Activated T-cell treated with anti-CD3 and anti-CD28 coated beads, Interleukin-2, amount 50 U/mL, for 72 hours (primary cell): ENCODE data around the gene KCTD2. TPM values are rescaled to one million over a fixed set of nuclear protein-coding genes. Genes with fewer than 3 reads are reported as not detected.
"Not testable (repeated sequence)": the region's sequence is repeated elsewhere in the genome, so short reads cannot be mapped to it uniquely, and the experiment has no call there.

Source experiments
- ATAC-seq, 2 donors: fragments of 150-1000 bp; cut with Tn5 transposase; replicated peaks in 1 of 2; 2 replicates each; pipeline ENCODE4 v1.10.0; 2021; ENCODE audit warnings: moderate library complexity in 2 of 2, mild to moderate bottlenecking in 1 of 2
- DNase-seq, 2 donors: peaks; one replicate each; pipeline ENCODE4 v3.0.0; 2021 to 2022; ENCODE audit warnings: mixed read lengths in 1 of 2
- H3K27ac Mint-ChIP-seq: one replicate; pipeline ENCODE4 v1.8.0; 2022; ENCODE audit warnings: mild to moderate bottlenecking, moderate library complexity, mixed read lengths
- H3K27me3 Mint-ChIP-seq: one replicate; pipeline ENCODE4 v1.8.0; 2022; ENCODE audit warnings: low read depth, mixed read lengths
- H3K36me3 Mint-ChIP-seq, 2 donors: one replicate each; pipeline ENCODE4 v1.8.0; 2022; ENCODE audit warnings: mixed read lengths in 2 of 2, mild to moderate bottlenecking in 1 of 2; ENCODE audit not compliant: insufficient read depth in 2 of 2
- H3K4me1 Mint-ChIP-seq: one replicate; pipeline ENCODE4 v1.8.0; 2022; ENCODE audit warnings: low read depth, mixed read lengths
- H3K4me3 Mint-ChIP-seq, 2 donors: one replicate each; pipeline ENCODE4 v1.8.0; 2022; ENCODE audit warnings: mild to moderate bottlenecking in 2 of 2, mixed read lengths in 2 of 2, moderate library complexity in 2 of 2
- H3K9me3 Mint-ChIP-seq, 2 donors: one replicate each; pipeline ENCODE4 v1.8.0; 2022; ENCODE audit warnings: mixed read lengths in 2 of 2
- total RNA-seq, 2 donors: library from RNA; stranded (reverse); gene quantifications; one replicate each; pipeline ENCODE4 v1.2.3, GENCODE V29; 2022

KCTD2 gene
- total RNA-seq, 2 donors from 2014 or later: 21.4 to 24.1 TPM

- peak overlapping the region; percentile 69 to 90 for H3K4me3 Mint-ChIP-seq
- peak; percentile 25 to 38 for ATAC-seq
- H3K36me3 Mint-ChIP-seq: peaks cover 0 to 3% of the 10 kb centered on the region in 2 donors
- peaks cover 44% of the 10 kb centered on the region for H3K4me1 Mint-ChIP-seq
- no peak overlapping the region for H3K27ac Mint-ChIP-seq
- no peaks in the 10 kb centered on the region for H3K27me3 Mint-ChIP-seq
- peak; percentile 63 to 74 for DNase-seq
- H3K9me3 Mint-ChIP-seq: peaks cover 0 to 2% of the 10 kb centered on the region in 2 donors
Measured at GRCh38 chr17:75031972-75032719, 14.9 kb upstream of the KCTD2 start.

GRCh38 chr17:75032720-75033280 lies 14.2 kb upstream of the KCTD2 start:
- Mint-ChIP-seq H3K9me3 (peaks cover 0 to 2% of the 10 kb centered on the region in 2 donors), H3K27ac (no peak overlapping the region), H3K4me1 (peaks cover 49% of the 10 kb centered on the region), H3K27me3 (no peaks in the 10 kb centered on the region), H3K36me3 (peaks cover 0 to 3% of the 10 kb centered on the region in 2 donors), H3K4me3 (peak overlapping the region; percentile 90 to 92)
- DNase-seq: peak in 1 of 2 donors; percentile 31
- ATAC-seq: peak in 1 of 2 donors; percentile 1

GRCh38 chr17:75033346-75034235 lies 13.4 kb upstream of the KCTD2 start:
- peak; percentile 88 to 95 for DNase-seq
- Mint-ChIP-seq H3K27ac (peak overlapping the region; percentile 98), H3K36me3 (peaks cover 0 to 3% of the 10 kb centered on the region in 2 donors), H3K4me1 (peaks cover 49% of the 10 kb centered on the region), H3K27me3 (no peaks in the 10 kb centered on the region), H3K4me3 (peak overlapping the region; percentile 90 to 92), H3K9me3 (peaks cover 0 to 2% of the 10 kb centered on the region in 2 donors)
- ATAC-seq: peak; percentile 39 to 44

DNA sequence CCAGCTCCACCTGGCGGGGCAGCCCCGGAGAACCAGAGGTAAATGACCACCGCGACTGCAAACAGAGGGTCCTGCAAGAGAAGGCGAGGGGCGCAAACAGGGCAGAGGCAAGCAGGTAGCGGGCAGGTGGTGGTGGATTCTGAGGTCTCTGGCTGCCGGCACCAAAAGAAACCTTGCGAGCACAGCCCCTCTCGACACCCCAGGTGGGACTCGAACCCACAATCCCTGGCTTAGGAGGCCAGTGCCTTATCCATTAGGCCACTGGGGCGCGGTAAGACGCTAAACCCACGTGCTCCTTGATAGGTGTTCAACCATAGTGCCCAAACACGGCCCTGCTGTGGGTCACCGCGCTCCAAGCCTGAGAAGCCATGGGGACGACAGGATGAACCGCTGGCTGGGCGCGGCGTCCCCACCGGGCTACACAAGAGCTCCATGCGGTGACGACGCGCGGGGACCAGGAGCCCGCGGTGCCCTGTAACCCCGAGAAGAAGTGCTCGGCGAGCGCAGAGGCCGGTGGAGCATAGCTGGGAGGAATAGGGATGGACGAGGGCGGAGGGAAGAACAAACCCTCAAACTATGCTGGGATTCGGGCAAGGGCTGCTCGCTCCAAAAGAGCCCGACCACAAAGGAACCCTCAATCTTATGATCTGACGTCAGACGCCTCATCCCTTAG lies 12.7 kb upstream of the KCTD2 start:
- DNase-seq (peak; percentile 92 to 93), ATAC-seq (peak; percentile 66 to 73)
- H3K9me3 Mint-ChIP-seq: peaks cover 0 to 2% of the 10 kb centered on the region in 2 donors
- peaks cover 0 to 3% of the 10 kb centered on the region in 2 donors for H3K36me3 Mint-ChIP-seq
- no peaks in the 10 kb centered on the region for H3K27me3 Mint-ChIP-seq
- H3K4me3 Mint-ChIP-seq: peak overlapping the region; percentile 90 to 92
- H3K27ac Mint-ChIP-seq: peak overlapping the region; percentile 98
- peaks cover 49% of the 10 kb centered on the region for H3K4me1 Mint-ChIP-seq

GRCh38 chr17:75036643-75037268 lies 10.3 kb upstream of the KCTD2 start:
- peak; percentile 47 to 70 for ATAC-seq
- Mint-ChIP-seq H3K36me3 (peaks cover 5 to 12% of the 10 kb centered on the region in 2 donors), H3K4me3 (peak overlapping the region; percentile 82 to 89)

GRCh38 chr17:75039238-75039637 lies 7.8 kb upstream of the KCTD2 start:
- peaks cover 5 to 12% of the 10 kb centered on the region in 2 donors for H3K36me3 Mint-ChIP-seq
- H3K4me1 Mint-ChIP-seq: peaks cover 31% of the 10 kb centered on the region

More at GRCh38 chr17:75036643-75037268, 10.3 kb upstream of the KCTD2 start:
- Mint-ChIP-seq H3K27ac (peak overlapping the region; percentile 84), H3K9me3 (no peaks in the 10 kb centered on the region), H3K4me1 (peaks cover 49% of the 10 kb centered on the region), H3K27me3 (no peaks in the 10 kb centered on the region)
- peak; percentile 76 to 77 for DNase-seq

GRCh38 chr17:75041656-75042280 lies 5.3 kb upstream of the KCTD2 start:
- Mint-ChIP-seq H3K27ac (no peak overlapping the region), H3K36me3 (peaks cover 2 to 12% of the 10 kb centered on the region in 2 donors), H3K4me1 (peaks cover 34% of the 10 kb centered on the region), H3K4me3 (no peak overlapping the region), H3K27me3 (no peaks in the 10 kb centered on the region), H3K9me3 (no peaks in the 10 kb centered on the region)
- DNase-seq: no peak
- no peak for ATAC-seq

More at GRCh38 chr17:75039238-75039637, 7.8 kb upstream of the KCTD2 start:
- no peak overlapping the region for H3K4me3 Mint-ChIP-seq
- no peak overlapping the region for H3K27ac Mint-ChIP-seq
- H3K9me3 Mint-ChIP-seq: no peaks in the 10 kb centered on the region
- DNase-seq: no peak
- ATAC-seq: no peak
- H3K27me3 Mint-ChIP-seq: no peaks in the 10 kb centered on the region

- DNase-seq, H3K9me3 Mint-ChIP-seq, ATAC-seq, H3K27me3 Mint-ChIP-seq, H3K4me3 Mint-ChIP-seq: not testable (repeated sequence)
- H3K4me1 Mint-ChIP-seq: peaks cover 37% of the 10 kb centered on the region
- peaks cover 6 to 14% of the 10 kb centered on the region in 2 donors for H3K36me3 Mint-ChIP-seq
- peak overlapping the region; percentile 31 for H3K27ac Mint-ChIP-seq
Measured at GRCh38 chr17:75043789-75044188, 3.2 kb upstream of the KCTD2 start.

- Mint-ChIP-seq H3K27ac (peak overlapping the region; percentile 79), H3K27me3 (no peaks in the 10 kb centered on the region), H3K4me3 (peak overlapping the region; percentile 56 to 80), H3K9me3 (no peaks in the 10 kb centered on the region), H3K36me3 (peaks cover 6 to 14% of the 10 kb centered on the region in 2 donors), H3K4me1 (peaks cover 46% of the 10 kb centered on the region)
- no peak for DNase-seq
- no peak for ATAC-seq
Measured at GRCh38 chr17:75044716-75045115, 2.3 kb upstream of the KCTD2 start.

DNA sequence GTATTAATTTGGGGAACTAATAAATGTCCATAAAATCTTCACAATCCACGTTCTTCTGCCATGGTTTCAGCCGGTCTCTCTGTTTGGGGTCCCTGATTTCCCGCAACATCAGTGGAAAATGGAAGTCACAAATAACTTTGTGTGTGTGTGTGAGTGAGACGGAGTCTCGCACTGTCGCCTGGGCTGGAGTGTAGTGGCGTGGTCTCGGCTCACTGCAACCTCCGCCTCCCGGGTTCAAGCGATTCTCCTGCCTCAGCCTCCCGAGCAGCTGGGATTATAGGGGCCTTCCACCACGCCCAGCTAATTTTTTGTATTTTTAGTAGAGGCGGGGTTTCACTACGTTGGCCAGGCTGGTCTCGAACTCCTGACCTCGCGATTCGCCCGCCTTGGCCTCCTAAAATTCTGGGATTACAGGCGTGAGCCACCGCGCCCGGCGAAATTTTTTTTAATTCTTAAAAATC lies 1.0 kb upstream of the KCTD2 start:
- Mint-ChIP-seq H3K27ac (peak overlapping the region; percentile 95), H3K4me3 (peak overlapping the region; percentile 99), H3K4me1 (peaks cover 48% of the 10 kb centered on the region)
- H3K36me3 Mint-ChIP-seq, H3K9me3 Mint-ChIP-seq, DNase-seq, ATAC-seq, H3K27me3 Mint-ChIP-seq: not testable (repeated sequence)

DNA sequence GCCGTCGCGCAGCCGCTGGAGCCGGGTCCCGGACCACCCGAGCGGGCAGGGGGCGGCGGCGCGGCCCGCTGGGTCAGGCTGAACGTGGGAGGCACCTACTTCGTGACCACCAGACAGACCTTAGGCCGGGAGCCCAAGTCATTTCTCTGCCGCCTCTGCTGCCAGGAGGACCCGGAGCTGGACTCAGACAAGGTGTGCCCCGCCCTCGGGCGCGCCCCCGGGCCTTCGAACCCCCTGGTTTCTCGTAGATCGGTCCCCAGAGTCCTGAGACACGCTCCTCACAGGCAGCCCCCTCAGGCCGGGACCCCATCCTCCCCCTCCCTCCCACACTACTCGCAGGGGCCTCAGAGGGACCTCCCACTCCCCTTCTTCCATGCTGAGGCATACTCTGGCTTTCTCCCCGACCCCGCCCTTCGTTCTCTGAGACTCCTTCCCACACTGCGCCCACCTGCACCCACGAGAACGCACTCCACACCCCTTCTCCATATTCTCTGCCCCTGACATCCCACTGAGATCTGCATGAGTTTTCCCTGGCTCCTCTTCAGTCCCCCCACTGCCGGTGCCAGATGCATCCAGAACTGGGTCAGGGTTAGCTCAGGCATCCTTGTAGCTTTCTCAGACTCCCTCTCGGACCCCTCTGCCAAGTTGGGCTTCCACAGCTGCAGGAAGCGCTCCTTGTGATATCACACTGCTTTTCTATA lies 523 bp downstream of the KCTD2 start:
- Mint-ChIP-seq H3K36me3 (peaks cover 2 to 4% of the 10 kb centered on the region in 2 donors), H3K4me1 (peaks cover 47% of the 10 kb centered on the region), H3K27ac (peak overlapping the region; percentile 95), H3K9me3 (no peaks in the 10 kb centered on the region), H3K27me3 (no peaks in the 10 kb centered on the region), H3K4me3 (peak overlapping the region; percentile 95 to 99)
- ATAC-seq (peak; percentile 2 to 8), DNase-seq (peak; percentile 42 to 45)
